H1 (cell line): ENCODE data around the gene SYT13.

Experiments used
- BRCA1 ChIP-seq: IDR thresholded peaks from 2 replicates; pipeline ENCODE4 v1.6.1; 2012; ENCODE audit warnings: low read depth, low read length, improper control_type of control experiment
- CREB1 ChIP-seq: IDR thresholded peaks from 2 replicates; pipeline ENCODE4 v1.6.1; 2012; ENCODE audit warnings: inconsistent platforms
- EP300 ChIP-seq, 2 experiments: IDR thresholded peaks; 1 replicate in 1 of 2; 2 replicates in 1 of 2; pipeline ENCODE4 v1.6.1; 2011 to 2012; ENCODE audit warnings: low read depth in 2 of 2, low read length in 2 of 2, mild to moderate bottlenecking in 2 of 2, borderline replicate concordance in 1 of 2, inconsistent platforms in 1 of 2, moderate library complexity in 1 of 2
- KDM1A ChIP-seq: fragments of 200-600, 300-600 bp; sonication (generic); IDR thresholded peaks from 2 replicates; pipeline ENCODE4 v1.7.1; 2016; ENCODE audit warnings: mild to moderate bottlenecking, low read length, borderline replicate concordance
- NANOG ChIP-seq: IDR thresholded peaks from 2 replicates; pipeline ENCODE4 v1.6.1; 2011; ENCODE audit warnings: low read length, low read depth, mild to moderate bottlenecking, inconsistent platforms; ENCODE audit not compliant: insufficient read depth, poor library complexity, severe bottlenecking
- POLR2A ChIP-seq, 2 experiments: IDR thresholded peaks; 1 replicate in 1 of 2; 2 replicates in 1 of 2; pipeline ENCODE4 v1.6.1; 2011; ENCODE audit warnings: low read depth in 2 of 2, low read length in 2 of 2, mild to moderate bottlenecking in 2 of 2; ENCODE audit errors: control extremely low read depth in 1 of 2
- RAD21 ChIP-seq, 2 experiments: IDR thresholded peaks in 1 of 2; conservative IDR thresholded peaks in 1 of 2; 2 replicates each; pipeline ENCODE4 v1.6.1; 2011; ENCODE audit warnings: low read depth in 2 of 2, low read length in 2 of 2, improper control_type of control experiment in 1 of 2, inconsistent platforms in 1 of 2, mild to moderate bottlenecking in 1 of 2, moderate library complexity in 1 of 2
- SIN3A ChIP-seq, 2 experiments: IDR thresholded peaks in 1 of 2; conservative IDR thresholded peaks in 1 of 2; 2 replicates each; pipeline ENCODE4 v1.6.1; 2011 to 2012; ENCODE audit warnings: low read length in 2 of 2, improper control_type of control experiment in 1 of 2, low read depth in 1 of 2, mild to moderate bottlenecking in 1 of 2
- SIX5 ChIP-seq: IDR thresholded peaks from 2 replicates; pipeline ENCODE4 v1.6.1; 2011; ENCODE audit warnings: mild to moderate bottlenecking, low read depth, low read length
- SRF ChIP-seq: IDR thresholded peaks from 2 replicates; pipeline ENCODE4 v1.6.1; 2011; ENCODE audit warnings: mild to moderate bottlenecking, low read depth, low read length, moderate library complexity
- TBP ChIP-seq: IDR thresholded peaks from 2 replicates; pipeline ENCODE4 v1.6.1; 2011; ENCODE audit warnings: low read depth, low read length, improper control_type of control experiment
- ZNF274 ChIP-seq: IDR thresholded peaks from 2 replicates; pipeline ENCODE4 v1.7.0; 2012; ENCODE audit warnings: low read length, borderline replicate concordance; ENCODE audit errors: extremely low read depth
- TF ChIP-seq, protein P1 (sequence below), 3 experiments: IDR thresholded peaks; 1 replicate in 2 of 3; 2 replicates in 1 of 3; pipeline versions ENCODE4 v1.5.1 to v1.6.1; 2011; ENCODE audit warnings: low read length in 3 of 3, mild to moderate bottlenecking in 3 of 3, inconsistent platforms in 2 of 3, low read depth in 1 of 3, moderate library complexity in 1 of 3; ENCODE audit not compliant: insufficient read depth in 1 of 3; ENCODE audit errors: control extremely low read depth in 1 of 3

DNA sequence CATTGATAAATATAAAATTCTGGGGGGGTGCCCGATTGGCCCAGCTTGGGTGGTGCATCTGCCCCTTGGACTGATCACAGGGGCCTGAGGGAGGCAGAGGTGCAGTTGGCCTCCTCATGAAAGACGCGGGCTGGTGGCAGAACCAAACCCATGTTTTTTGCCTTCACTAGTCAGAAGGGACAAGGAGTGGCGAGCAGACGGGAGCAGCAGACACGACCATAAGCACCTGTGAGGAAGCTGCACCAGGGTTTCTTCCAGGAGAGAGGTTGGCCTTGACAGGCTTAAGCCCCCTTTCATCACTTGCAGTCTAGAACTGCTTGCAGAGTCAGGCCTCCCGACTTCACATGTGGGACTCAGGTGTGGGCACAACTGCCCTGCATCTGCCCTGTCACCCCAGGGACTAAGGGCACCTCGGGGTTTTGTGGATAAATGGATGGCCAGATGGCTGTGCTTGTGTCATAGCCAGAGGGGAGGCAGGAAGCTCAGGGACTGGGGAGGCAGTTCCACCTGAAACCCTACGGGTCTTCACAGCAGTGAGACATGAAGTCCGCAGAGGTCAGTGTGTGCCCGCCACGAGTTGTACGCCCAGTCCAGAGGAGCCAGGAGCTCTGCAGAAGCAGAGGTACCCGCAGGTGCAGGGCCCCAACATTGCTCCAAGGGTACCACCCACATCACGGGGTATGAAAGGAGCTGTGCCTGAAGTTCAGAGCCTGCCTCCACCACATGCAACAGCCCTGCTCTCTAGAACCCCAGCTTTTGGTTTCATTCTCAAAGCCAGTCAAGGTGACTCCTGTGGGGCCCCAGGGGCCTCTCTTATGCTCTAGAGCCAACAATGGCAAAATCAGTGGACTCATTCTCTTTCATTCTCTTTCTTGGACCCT, 18.2 kb upstream of the SYT13 start:
- TF ChIP-seq EP300 (IDR thresholded peaks at IDR 0.05; ENCODE audit: borderline replicate concordance in 1 of 2, low read depth in 2 of 2, low read length in 2 of 2): no peak
- TF ChIP-seq BRCA1: no peak
- TF ChIP-seq TBP: no peak
- TF ChIP-seq RAD21 (IDR thresholded peaks at IDR 0.05 in 1 of 2, conservative IDR thresholded peaks at IDR 0.05 in 1 of 2; ENCODE audit: low read depth in 2 of 2, low read length in 2 of 2): no peak
- no peak for TF ChIP-seq POLR2A (IDR thresholded peaks at IDR 0.05; ENCODE audit: control extremely low read depth in 1 of 2, low read depth in 2 of 2, low read length in 2 of 2)
- no peak for TF ChIP-seq SIN3A (conservative IDR thresholded peaks at IDR 0.05 in 1 of 2, IDR thresholded peaks at IDR 0.05 in 1 of 2; ENCODE audit: low read depth in 1 of 2, low read length in 2 of 2)
- no peak for TF ChIP-seq KDM1A
- TF ChIP-seq, protein P1, sequence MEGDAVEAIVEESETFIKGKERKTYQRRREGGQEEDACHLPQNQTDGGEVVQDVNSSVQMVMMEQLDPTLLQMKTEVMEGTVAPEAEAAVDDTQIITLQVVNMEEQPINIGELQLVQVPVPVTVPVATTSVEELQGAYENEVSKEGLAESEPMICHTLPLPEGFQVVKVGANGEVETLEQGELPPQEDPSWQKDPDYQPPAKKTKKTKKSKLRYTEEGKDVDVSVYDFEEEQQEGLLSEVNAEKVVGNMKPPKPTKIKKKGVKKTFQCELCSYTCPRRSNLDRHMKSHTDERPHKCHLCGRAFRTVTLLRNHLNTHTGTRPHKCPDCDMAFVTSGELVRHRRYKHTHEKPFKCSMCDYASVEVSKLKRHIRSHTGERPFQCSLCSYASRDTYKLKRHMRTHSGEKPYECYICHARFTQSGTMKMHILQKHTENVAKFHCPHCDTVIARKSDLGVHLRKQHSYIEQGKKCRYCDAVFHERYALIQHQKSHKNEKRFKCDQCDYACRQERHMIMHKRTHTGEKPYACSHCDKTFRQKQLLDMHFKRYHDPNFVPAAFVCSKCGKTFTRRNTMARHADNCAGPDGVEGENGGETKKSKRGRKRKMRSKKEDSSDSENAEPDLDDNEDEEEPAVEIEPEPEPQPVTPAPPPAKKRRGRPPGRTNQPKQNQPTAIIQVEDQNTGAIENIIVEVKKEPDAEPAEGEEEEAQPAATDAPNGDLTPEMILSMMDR (IDR thresholded peaks at IDR 0.05; ENCODE audit: control extremely low read depth in 1 of 3, insufficient read depth in 1 of 3, low read depth in 1 of 3, low read length in 3 of 3): no peak
- no peak for TF ChIP-seq ZNF274
- TF ChIP-seq SIX5: no peak
- no peak for TF ChIP-seq NANOG
- no peak for TF ChIP-seq SRF
- TF ChIP-seq CREB1: no peak
